GM19328 (cell line): ENCODE measurements around the gene KCNJ11.
"Not testable (repeated sequence)": the region's sequence is repeated elsewhere in the genome, so short reads cannot be mapped to it uniquely, and the experiment has no call there.

Source experiments
- ATAC-seq: cut with Tn5 transposase; IDR thresholded peaks from one replicate; pipeline ENCODE4 v1.9.1; 2021; ENCODE audit warnings: mild to moderate bottlenecking, moderate library complexity; ENCODE audit not compliant: unreplicated experiment

KCNJ11 gene

DNA sequence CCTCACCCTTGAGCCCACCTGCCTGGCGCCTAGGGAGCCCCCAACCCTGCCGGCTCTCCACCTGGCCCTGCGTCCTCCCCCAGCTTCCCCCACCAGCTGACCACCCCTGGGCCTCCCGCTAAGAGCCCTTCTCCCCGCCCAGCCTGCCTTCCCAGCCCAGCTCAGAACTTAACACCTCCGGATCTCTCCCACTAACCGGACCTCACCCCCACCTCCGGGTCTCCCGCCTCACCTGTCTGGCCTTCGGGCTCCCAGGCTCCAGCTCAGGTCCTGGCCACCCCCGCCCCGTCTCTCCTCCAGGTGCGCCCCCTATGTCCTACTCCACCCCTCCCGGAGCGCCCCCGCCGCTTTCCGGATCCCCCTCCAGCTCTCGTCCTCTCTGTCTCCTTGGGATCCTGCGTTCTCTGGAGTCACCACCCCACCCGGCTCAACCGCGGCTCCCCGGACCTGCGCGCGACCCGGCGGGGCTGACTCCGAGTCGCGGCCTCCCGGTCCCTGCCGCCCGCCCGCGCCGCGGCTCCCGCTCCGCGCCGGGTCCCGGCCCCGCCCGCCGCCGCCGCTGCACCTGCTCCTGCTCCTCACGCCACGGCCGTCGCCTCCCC lies at the start of gene KCNJ11:
KCNJ11 (minus strand) TSS at position 51 of the 602 bp plus-strand sequence. CDS start 568 bp downstream, outside the sequence.
- ATAC-seq = peak; percentile 39

DNA sequence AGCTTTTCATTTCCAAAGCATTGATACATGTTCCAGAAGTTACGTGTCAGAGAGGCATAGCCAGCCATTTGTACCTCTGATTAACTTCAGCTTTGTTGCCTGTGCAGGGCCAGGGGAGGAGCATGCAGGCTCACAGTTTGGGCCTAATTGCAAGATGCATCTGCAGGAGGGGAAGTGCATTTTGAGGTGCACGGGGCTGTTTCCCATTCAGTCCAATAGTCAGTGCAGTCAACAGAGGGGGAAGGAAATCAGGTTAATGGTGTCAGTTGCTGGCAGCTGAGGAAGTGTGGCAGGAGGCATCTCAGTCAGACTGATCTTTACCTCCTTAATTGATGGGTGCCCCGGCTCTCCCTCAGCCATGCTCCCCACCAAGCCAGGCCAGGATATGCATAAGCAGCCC lies 48.9 kb upstream of the KCNJ11 start:
- no peak for ATAC-seq

DNA sequence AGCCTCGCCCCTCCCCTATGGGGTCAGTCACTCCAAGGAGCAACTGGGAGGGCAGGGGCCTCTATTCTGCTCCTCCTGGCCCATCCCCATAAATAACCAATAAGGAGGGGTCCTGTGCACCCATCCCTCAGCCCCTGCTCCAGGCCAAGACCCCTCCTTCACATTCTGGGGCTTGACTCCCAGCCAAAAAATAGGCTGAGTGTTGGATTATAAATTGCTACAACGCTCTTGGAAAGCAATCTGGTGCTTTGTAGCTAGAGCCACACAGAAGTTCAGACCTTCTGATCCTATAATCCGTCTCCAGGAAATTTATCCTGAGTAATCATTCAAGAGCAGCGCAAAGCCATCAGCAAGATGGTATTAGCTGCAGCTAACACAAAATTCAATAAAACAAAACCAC lies 45.6 kb upstream of the KCNJ11 start:
- ATAC-seq = no peak

DNA sequence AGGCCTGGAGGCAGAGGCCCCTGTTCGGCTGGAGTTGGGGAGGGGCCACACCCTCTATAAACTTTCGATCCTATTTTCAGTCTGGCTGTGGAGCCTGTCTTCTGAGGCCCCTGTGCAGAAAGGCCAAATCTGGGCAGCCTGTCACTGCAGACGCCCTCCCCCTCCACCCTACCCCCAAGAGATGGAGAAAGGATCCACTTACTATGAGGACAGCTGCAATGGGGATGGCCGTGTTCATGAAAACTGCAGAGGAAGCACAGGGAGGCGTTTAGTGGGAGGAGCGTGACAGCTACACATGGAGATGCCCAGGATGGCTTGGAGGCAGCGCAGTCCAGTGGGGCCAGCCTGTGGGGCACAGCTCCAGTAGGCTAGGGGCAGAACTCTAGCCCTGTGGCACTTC lies 43.5 kb upstream of the KCNJ11 start:
- ATAC-seq = no peak

DNA sequence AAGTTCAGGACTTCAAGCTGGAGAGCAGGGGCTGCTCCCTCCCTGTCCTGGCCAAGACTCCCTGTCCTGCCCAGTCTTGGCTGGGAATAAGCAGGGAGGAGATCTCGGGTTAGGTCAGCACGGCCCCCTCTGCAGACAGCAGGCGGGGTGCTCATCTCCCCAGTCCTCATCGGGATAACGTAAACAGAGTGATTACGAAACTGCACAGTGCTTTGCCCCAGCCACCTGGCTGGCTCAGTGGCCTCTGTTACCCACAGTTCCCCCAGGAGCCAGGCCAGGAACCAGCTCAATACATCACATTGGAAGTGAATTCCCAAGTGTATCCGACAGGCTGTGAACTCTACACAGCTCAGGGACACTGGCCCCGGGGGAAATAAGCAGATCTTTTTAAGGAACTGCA lies 42.7 kb upstream of the KCNJ11 start:
- no peak for ATAC-seq

DNA sequence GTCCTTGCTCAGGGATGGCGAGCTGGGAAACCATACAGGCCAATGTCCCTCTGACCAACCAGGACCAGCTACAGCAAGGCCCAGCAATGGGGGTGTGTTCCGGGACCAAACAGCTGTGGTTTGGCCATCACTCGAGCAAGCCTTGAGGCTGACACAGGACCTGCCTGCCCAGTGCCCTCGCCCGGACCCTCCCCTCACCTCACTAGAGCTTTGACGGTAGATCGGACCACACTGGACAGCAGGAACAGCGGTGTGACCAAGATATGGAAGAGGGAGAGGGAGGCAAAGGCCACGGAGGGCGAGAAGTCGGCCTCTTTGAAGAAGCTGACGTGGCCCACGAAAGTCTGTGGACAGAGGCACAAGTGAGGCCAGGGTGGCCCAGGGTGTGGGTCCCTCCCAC lies 42.2 kb upstream of the KCNJ11 start:
- ATAC-seq = no peak

DNA sequence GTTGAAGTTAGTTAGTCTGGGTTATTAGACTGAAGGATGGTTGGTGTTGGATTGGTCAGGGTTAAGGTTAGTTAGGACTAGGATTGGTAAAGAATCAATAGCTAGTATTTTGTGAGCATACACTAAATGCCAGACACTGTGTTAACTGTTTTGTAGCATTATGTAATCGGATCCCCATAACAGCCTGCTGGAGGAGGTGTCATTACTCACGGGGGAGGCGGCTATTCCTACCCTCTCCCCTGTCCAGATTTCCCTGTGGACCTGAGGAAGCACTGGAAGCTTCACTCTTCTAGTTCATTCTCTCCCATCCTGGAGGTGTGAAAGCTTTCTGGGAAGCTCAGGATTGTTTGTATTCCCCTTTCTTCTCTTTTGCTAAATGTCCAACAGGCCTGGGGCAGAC lies 40.5 kb upstream of the KCNJ11 start:
- ATAC-seq = no peak

DNA sequence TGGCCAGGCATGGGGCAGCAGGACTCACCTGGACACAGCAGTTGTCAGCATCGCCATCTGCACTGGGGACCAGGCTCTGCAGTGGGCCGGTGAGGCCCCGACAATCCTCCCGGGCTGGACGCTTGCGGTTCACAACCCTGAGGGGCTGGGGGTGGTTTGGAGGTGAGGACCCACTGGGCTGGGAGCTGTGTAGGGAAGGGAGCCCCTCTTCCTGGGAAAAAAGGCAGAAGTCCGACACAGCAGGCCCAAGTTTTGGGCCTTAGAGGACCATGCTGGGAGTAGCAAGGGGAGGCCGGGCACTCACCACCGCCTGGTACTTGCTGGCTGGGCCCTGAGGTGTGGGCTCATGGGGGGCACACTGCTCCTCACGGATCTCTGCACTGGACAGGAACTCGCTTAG lies 39.8 kb upstream of the KCNJ11 start:
- no peak for ATAC-seq

DNA sequence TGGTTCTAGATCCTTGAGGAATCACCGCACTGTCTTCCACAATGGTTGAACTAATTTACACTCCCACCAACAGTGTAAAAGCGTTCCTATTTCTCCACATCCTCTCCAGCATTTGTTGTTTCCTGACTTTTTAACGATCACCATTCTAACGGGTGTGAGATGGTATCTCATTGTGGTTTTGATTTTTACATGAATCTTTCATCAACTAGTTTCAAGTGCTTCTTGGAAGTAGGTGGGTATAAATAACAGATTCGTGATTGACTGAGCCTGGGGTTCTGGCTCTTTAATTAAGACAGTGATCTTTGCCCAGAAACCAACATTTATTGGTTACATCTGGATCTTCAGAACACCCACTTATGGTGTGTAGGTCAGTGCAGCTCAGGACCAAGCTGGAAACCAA lies 37.8 kb upstream of the KCNJ11 start:
- not testable (repeated sequence) for ATAC-seq

DNA sequence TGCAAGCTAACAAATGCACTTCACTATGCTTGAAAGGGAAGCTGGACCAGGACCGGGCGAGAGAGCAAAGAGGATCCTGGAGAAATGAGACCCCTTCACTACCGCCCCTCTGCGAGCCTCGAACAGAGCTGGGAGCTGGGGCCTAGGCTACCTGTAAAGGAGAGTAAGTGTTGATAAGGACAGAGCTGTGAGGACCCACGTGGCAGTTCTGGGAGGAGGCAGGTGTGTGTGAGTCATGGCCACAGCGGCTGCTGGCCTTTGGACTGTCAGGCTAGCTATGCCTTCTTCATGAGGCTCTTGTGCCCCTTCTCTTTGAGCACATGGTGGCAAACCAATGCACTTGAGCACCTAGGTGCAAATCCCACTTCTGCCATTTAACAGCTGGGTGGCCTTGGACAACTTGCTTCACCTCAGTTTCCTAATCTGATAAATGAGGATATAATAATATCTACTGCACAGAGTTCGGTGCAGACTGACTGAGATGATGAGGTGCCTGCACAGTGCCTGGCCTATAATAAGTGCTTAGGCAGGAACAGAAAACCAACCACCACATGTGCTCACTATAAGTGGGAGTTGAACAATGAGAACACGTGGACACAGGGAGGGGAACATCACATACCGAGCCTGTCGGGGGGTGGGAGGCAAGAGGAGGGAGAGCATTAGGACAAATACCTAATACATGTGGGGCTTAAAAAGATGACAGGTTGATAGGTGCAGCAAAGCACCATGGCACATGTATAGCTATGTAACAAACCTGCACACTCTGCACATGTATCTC lies 35.3 kb upstream of the KCNJ11 start:
- no peak for ATAC-seq

DNA sequence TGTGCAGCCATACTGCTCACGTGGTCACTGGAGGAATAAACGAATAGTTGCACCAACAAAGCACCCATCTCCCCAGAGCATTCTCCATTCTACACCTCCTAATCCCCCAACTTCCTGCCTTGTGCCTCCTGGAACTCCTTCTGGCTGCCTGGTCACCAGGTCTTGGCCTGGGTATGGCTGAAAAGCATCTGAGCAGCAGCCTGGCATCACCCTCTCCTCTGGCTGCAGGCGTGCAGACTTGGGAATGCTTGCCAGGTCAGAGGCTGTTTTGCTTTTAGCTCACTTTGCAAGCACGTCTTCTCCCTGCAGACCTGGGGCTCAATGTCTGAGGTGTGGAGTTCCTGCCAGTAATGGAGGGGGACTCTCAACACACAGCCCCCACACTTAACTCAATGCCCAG lies 33.3 kb upstream of the KCNJ11 start:
- no peak for ATAC-seq

DNA sequence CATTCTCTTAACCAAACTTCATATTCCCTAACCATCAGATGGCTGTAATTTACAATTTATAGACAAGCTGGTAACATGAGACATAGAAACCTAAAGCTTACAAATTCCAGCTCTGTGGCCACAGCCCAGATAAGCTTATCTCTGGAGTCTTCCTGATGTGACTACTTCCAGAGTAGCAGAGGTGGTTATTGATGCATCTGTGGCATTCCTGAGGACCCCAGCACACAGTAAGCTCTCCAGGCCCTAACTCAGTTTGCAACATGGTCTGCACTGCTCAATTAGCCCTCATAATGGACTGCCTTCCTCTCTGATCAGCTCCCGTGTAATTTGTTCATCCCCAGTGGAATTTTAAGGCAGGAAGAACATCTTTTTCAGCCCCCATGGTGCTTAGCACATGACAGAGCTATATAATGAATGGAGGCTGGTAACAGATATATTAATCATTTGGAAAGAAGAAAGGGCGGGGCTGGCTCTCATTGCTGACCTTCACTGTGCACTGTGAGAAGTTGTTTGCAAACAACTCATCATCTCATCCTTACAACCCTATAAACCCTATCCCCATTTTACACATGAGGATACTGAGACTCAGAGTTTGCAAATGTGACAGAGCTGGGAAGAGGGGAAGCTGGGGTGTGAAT lies 30.1 kb upstream of the KCNJ11 start:
- no peak for ATAC-seq

DNA sequence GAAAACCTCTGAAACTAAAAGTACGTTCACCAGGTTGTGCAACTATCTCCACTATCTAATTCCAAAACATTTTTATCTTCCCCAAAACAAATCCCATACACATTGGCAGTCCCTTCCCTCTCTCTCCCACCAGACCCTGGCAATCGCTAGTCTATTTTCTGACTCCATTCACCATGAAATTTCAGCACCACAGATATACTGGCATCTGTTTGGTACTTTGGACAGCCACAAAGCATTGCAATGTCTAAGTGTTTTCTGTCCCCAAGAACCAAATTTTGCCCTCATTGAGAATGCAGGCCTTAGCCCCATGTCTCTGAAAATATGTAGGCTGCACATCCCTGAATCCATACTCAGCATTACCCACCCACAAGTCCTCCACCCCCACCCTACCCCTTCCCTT lies 28.0 kb upstream of the KCNJ11 start:
- ATAC-seq = no peak

DNA sequence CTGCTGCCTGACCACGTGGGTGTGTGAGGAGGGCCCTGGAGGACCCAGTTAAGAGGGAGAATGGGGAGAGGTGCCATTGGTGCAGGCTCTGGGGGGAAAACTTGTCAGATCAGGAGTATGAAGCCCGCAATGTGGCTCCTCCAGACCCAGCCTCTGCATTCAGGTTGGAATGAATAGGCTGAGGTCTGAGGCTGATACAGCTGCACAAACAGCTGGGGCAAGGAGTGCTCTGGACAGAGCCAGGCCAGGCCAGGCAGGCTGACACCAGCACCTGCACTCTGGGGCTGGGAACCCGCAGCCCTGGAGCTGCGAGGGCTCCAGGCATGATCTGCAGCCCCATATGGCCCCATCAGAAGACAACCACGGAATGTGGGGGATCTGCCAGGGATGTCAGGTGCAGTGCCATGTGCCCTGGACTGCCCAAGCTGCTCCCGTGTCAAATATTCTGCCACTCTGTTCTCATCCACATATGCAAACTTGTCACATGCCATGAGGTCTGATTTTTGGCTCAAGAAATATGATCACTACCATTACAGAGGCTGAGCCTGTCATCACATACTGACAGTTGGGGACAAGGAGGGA lies 27.2 kb upstream of the KCNJ11 start:
- ATAC-seq = no peak

DNA sequence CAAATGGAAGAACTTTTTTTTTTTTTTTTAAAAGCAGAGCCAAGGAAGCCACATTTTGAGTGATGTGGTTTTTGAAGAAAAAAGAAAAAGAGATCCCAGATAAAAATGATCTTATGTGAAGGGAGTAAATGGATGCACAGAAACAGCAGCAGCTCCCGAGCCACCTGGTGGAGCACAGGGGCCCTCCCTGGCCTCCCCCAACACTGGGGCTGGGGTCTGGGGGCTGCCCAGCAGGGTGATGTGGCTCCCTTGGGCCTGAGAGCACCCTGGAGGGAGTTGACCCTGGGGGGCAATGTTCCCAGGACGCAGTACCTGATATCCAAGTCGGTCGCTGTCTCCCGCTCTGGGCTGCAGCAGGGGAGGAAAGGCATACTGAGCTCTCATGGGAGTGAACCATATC lies 26.5 kb upstream of the KCNJ11 start:
- ATAC-seq = no peak

DNA sequence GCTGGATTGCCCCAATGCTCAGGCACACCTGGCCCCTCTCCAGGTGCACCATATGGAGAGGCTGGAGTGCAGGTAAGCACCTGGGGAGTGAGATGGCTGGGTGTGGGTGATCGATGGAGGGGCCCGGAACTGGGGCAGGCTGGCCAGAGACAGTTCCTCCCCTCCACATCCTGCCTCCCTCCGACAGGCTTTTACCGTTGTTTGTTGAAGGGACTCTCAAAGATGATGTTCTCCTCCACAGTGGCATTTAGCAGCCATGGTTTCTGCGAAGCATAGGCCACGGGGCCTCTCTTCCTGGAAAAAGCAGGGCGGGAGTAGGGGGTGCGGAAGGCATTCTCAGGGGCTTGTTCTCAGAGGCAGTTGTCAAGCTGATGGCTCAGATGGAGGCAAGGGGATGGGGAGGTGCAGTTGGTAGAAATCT lies 25.9 kb upstream of the KCNJ11 start:
- no peak for ATAC-seq

DNA sequence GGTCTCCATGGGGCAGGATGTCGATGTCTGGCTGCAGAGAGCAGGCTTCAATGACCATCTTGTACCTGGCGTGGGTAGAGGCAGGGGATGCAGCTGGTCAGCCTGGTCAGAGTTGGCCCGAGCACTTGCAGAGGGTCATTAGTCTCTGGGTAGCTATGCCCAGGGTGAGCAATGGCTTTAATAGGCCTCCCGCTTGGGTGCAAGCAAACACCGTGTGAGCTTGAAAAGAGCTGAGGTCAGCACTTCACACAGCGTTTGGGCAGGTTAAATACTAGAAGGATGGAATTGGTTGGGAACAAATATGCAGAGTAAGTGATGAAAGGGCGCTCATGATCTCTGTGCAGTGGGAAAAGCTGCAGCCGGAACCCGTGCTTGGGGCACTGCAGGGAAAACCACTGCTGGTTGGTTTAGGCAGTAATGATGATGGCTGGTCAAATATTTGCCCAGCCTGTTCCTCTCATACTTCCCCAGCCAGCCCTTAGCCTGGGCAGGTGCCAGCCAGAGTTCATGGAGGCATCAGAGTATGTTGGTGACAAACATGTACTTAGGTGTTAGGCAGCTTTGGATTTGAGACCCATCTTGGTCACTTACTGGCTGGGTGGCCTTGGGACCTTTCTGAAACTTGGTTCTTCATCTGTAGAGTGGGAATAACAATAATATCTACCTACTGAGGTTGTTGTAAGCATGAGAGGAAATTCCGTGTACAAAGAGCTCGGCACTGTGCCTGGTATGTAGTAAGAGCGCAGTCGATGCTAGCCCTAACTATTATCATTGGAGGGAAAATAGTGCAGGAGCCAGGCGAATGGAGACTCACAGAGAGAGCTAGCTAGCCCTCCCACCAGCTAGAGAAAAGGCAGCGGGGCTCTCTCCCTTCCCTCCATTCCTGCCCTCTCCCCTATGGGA lies 25.2 kb upstream of the KCNJ11 start:
- ATAC-seq = no peak

DNA sequence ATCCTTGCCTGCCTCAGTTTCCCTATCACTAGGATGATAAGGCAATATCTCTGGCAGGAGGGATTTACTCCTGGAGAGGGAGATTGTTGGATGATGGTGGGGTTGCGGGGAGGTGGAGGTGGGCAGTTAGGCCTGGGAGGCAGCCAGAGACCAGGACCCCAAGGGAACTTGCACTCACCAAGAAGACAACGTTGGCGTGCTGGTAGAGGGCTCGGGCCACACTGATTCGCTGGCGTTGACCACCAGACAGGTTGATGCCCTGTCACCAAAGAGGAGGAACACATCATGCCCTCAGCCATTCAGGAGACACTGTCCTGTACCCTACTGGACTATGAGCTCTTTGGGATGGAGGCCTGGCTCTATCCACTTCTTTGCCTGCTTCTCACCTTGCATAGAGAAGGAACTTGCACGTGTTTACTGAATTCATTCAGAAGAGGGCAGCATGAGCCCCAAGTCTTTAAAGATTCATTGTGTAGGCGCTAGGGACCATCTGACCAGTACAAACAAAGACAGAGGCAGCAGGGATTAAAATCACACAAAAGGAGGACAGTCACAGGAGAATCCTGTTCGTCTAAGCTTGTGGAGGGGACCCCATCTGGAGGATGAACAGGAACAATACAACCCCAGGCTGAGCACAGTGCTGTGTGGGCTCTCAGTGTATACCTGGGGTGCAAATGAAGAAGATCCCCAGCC lies 24.2 kb upstream of the KCNJ11 start:
- no peak for ATAC-seq

DNA sequence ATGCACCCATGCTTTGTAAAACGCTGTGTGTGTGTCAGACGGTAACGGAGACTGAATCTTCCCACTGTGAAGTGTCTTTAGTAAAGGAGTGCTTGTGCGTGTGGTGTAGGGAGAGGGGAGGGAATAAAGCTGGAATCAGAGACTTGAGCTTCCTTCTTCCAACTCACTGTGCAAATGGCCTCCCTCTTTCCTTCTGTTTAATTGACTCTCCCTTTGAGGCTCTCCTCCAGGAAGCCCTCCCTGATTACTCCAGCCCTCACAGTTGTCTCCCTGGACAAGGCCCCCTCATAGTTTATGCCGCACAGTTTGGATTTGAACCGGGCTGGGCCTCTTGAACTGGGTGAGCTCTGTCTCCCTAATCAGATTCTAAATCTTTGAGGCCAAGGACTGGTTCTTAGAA lies 23.0 kb upstream of the KCNJ11 start:
- ATAC-seq = no peak
